Nephron progenitor cell (in vitro differentiated cells): ENCODE measurements around the gene MOXD1.
A peak's percentile ranks its signal among the peaks of the same experiment; 100 is the strongest.

Experiments
- DNase-seq: peaks from one replicate; pipeline ENCODE4 v3.0.0; 2021
- H3K27ac Mint-ChIP-seq: 2 replicates; pipeline ENCODE4 v1.8.0; 2021; ENCODE audit warnings: mild to moderate bottlenecking, moderate library complexity, mixed read lengths
- H3K27me3 Mint-ChIP-seq: 2 replicates; pipeline ENCODE4 v1.8.0; 2021; ENCODE audit warnings: mild to moderate bottlenecking, low read depth, mixed read lengths; ENCODE audit not compliant: poor library complexity
- H3K36me3 Mint-ChIP-seq: 2 replicates; pipeline ENCODE4 v1.8.0; 2021; ENCODE audit warnings: low read depth, mixed read lengths
- H3K4me1 Mint-ChIP-seq: 2 replicates; pipeline ENCODE4 v1.8.0; 2021; ENCODE audit warnings: mixed read lengths
- H3K4me3 Mint-ChIP-seq: 2 replicates; pipeline ENCODE4 v1.8.0; 2021; ENCODE audit warnings: mild to moderate bottlenecking, moderate library complexity, mixed read lengths
- H3K9me3 Mint-ChIP-seq: 2 replicates; pipeline ENCODE4 v1.8.0; 2021; ENCODE audit warnings: mild to moderate bottlenecking, moderate library complexity, mixed read lengths
- CTCF ChIP-seq: fragments of 200-600 bp; sonication (generic); IDR thresholded peaks from 2 replicates; pipeline ENCODE4 v1.5.0; 2021; ENCODE audit warnings: antibody characterized with exemption

MOXD1 gene

GRCh38 chr6:132341646-132342045 is 59.6 kb downstream of the MOXD1 start:
- H3K36me3 Mint-ChIP-seq = peaks cover 28% of the 10 kb centered on the region
- peaks cover 35% of the 10 kb centered on the region for H3K9me3 Mint-ChIP-seq
- H3K4me1 Mint-ChIP-seq = peaks cover 4% of the 10 kb centered on the region
- no peak for TF ChIP-seq CTCF
- peaks cover 5% of the 10 kb centered on the region for H3K27me3 Mint-ChIP-seq
- no peak overlapping the region for H3K4me3 Mint-ChIP-seq
- no peak overlapping the region for H3K27ac Mint-ChIP-seq
- no peak for DNase-seq

- Mint-ChIP-seq H3K4me1 (peaks cover 28% of the 10 kb centered on the region), H3K27ac (no peak overlapping the region), H3K4me3 (no peak overlapping the region), H3K9me3 (peaks cover 15% of the 10 kb centered on the region), H3K27me3 (peaks cover 12% of the 10 kb centered on the region), H3K36me3 (peaks cover 4% of the 10 kb centered on the region)
- TF ChIP-seq CTCF = no peak
- no peak for DNase-seq
Observed at GRCh38 chr6:132334521-132334885, 66.8 kb downstream of the MOXD1 start.

GRCh38 chr6:132333639-132334520 is 67.4 kb downstream of the MOXD1 start:
- Mint-ChIP-seq H3K4me1 (peaks cover 28% of the 10 kb centered on the region), H3K36me3 (peaks cover 4% of the 10 kb centered on the region), H3K4me3 (no peak overlapping the region), H3K9me3 (peaks cover 15% of the 10 kb centered on the region), H3K27me3 (peaks cover 12% of the 10 kb centered on the region), H3K27ac (peak overlapping the region; percentile 35)
- TF ChIP-seq CTCF = no peak
- no peak for DNase-seq

- no peak for DNase-seq
- Mint-ChIP-seq H3K4me3 (no peak overlapping the region), H3K4me1 (peaks cover 24% of the 10 kb centered on the region), H3K36me3 (peaks cover 4% of the 10 kb centered on the region), H3K27ac (no peak overlapping the region), H3K27me3 (peaks cover 4% of the 10 kb centered on the region), H3K9me3 (peaks cover 5% of the 10 kb centered on the region)
- TF ChIP-seq CTCF = no peak
Observed at GRCh38 chr6:132330759-132331158, 70.5 kb downstream of the MOXD1 start.

- no peak overlapping the region for H3K27ac Mint-ChIP-seq
- DNase-seq = no peak
Observed at GRCh38 chr6:132322398-132322797, 78.9 kb downstream of the MOXD1 start.

More at GRCh38 chr6:132322398-132322797, 78.9 kb downstream of the MOXD1 start:
- peaks cover 13% of the 10 kb centered on the region for H3K4me1 Mint-ChIP-seq
- peaks cover 17% of the 10 kb centered on the region for H3K9me3 Mint-ChIP-seq
- peaks cover 18% of the 10 kb centered on the region for H3K36me3 Mint-ChIP-seq
- no peak overlapping the region for H3K4me3 Mint-ChIP-seq
- no peak for TF ChIP-seq CTCF
- no peaks in the 10 kb centered on the region for H3K27me3 Mint-ChIP-seq
